Body of pancreas (tissue), 4 donors: ENCODE results near the gene NCAM2. TPM values are rescaled to one million over a fixed set of nuclear protein-coding genes. Genes with fewer than 3 reads are reported as not detected.
"Not testable (repeated sequence)": the region's sequence is repeated elsewhere in the genome, so short reads cannot be mapped to it uniquely, and the experiment has no call there.

Source experiments
- ATAC-seq: fragments of 150-250 bp; one replicate; pipeline ENCODE4 v1.9.1; 2016
- DNase-seq, 4 donors: peaks; one replicate each; pipeline ENCODE4 v3.0.0-alpha.2; 2019
- H3K27ac ChIP-seq, 4 donors: fragments of 200-600 bp; sonication (generic); 1 replicate in 3 of 4; 2 replicates in 1 of 4; pipeline versions ENCODE4 v1.5.1 to v1.6.1; 2016 to 2019; ENCODE audit warnings: mild to moderate bottlenecking in 1 of 4, mixed read lengths in 1 of 4, moderate library complexity in 1 of 4
- H3K27me3 ChIP-seq, 2 donors: fragments of 200-600 bp; sonication (generic); one replicate each; pipeline ENCODE4 v1.6.0; 2016; ENCODE audit warnings: mild to moderate bottlenecking in 1 of 2
- H3K36me3 ChIP-seq, 2 donors: fragments of 200-600 bp; sonication (generic); replicated peaks in 1 of 2; 2 replicates each; pipeline ENCODE4 v1.5.1; 2016; ENCODE audit warnings: low read depth in 2 of 2; ENCODE audit not compliant: insufficient read depth in 1 of 2
- H3K4me1 ChIP-seq: fragments of 200-600 bp; sonication (generic); one replicate; pipeline ENCODE4 v1.6.0; 2016
- H3K4me3 ChIP-seq, 2 donors: fragments of 200-600 bp; sonication (generic); 1 replicate in 1 of 2; 2 replicates in 1 of 2; pipeline ENCODE4 v1.5.1; 2016 to 2019
- H3K9me3 ChIP-seq, 3 donors: fragments of 200-600 bp; sonication (generic); 1 replicate in 2 of 3; 2 replicates in 1 of 3; pipeline ENCODE4 v1.5.1; 2016
- POLR2A ChIP-seq, 3 donors: fragments of 450-650 bp; IDR thresholded peaks; one replicate each; pipeline ENCODE4 v1.6.1; 2016; ENCODE audit warnings: antibody characterized with exemption in 3 of 3, mild to moderate bottlenecking in 2 of 3
- WGBS, 2 donors: methylation state at CpG; one replicate each; pipeline ENCODE4 v1.1.5; 2017; 5-methylcytosine and 5-hydroxymethylcytosine counted together
- intact Hi-C: fragments of 100-400 bp; cut with DNase I; formaldehyde crosslinking; loops from one replicate; pipeline ENCODE4 v1.15.1; 2023
- total RNA-seq, 2 donors: library from RNA; depleted of rRNA; stranded (reverse); fragments of >200 nt; gene quantifications; one replicate each; pipeline ENCODE4 v1.1.0, GENCODE V29; 2016
- TF ChIP-seq, protein P1 (sequence below), 7 experiments: fragments of 450-650 bp in 4 of 7; fragments of 200-600 bp in 3 of 7; sonication (generic) in 3 of 7; IDR thresholded peaks; one replicate each; pipeline ENCODE4 v1.5.1; 2016 to 2019; ENCODE audit warnings: antibody characterized with exemption in 7 of 7

The NCAM2 gene
- total RNA-seq, 2 donors from 2014 or later = under 0.01 to 0.26 TPM

DNA sequence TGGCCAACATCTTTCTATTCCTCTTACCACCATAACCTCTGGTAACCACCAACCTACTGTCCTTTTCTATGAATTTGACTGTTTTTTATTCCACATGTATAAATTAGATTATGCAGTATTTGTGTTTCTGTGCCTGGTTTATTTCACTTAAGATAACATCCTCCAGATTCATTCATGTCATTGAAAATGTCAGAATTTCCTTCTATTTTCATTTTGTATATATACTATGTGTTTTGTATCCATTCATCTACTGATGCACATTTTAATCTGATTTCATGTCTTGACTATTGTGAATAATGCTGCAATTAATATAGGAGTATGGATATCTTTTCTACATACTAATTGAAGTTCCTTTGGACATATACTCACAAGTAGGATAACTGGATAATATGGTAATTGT is 403.2 kb downstream of the NCAM2 start:
- Histone ChIP-seq H3K9me3 (peaks cover 0 to 25% (median 0%) of the 10 kb centered on the region in 3 donors), H3K36me3 (no peaks in the 10 kb centered on the region), H3K27me3 (no peaks in the 10 kb centered on the region), H3K4me3 (no peak overlapping the region), H3K4me1 (no peaks in the 10 kb centered on the region), H3K27ac (no peak overlapping the region)
- TF ChIP-seq, protein P1, sequence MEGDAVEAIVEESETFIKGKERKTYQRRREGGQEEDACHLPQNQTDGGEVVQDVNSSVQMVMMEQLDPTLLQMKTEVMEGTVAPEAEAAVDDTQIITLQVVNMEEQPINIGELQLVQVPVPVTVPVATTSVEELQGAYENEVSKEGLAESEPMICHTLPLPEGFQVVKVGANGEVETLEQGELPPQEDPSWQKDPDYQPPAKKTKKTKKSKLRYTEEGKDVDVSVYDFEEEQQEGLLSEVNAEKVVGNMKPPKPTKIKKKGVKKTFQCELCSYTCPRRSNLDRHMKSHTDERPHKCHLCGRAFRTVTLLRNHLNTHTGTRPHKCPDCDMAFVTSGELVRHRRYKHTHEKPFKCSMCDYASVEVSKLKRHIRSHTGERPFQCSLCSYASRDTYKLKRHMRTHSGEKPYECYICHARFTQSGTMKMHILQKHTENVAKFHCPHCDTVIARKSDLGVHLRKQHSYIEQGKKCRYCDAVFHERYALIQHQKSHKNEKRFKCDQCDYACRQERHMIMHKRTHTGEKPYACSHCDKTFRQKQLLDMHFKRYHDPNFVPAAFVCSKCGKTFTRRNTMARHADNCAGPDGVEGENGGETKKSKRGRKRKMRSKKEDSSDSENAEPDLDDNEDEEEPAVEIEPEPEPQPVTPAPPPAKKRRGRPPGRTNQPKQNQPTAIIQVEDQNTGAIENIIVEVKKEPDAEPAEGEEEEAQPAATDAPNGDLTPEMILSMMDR (IDR thresholded peaks at IDR 0.05) = no peak
- TF ChIP-seq POLR2A (IDR thresholded peaks at IDR 0.05) = no peak
- intact Hi-C loops = no loop called here
- no peak for DNase-seq
- no peak for ATAC-seq

DNA sequence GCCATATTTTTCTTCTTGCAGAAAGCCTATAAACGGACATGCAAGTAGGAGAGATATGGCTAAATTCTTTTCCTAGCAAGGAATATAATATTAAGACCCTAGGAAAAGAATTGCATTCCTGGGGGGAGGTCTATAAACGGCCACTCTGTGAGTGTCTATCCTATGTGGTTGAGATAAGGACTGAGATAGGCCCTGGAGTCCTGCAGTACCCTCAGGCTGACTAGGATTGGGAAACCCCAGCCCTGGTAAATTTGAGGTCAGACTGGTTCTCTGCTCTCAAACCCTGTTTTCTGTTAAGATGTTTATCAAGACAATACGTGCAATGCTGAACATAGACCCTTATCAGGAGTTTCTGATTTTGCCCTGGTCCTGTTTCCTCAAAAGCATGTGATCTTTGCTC is 404.0 kb downstream of the NCAM2 start:
- 44 to 48% methylated on average over 3 of the region's 3 CpGs for WGBS, 2 donors
- DNase-seq, H3K36me3 ChIP-seq, ATAC-seq, H3K4me1 ChIP-seq, H3K4me3 ChIP-seq, intact Hi-C loops, H3K27ac ChIP-seq, H3K27me3 ChIP-seq: not testable (repeated sequence)
- H3K9me3 ChIP-seq = peaks cover 0 to 17% (median 0%) of the 10 kb centered on the region in 3 donors

DNA sequence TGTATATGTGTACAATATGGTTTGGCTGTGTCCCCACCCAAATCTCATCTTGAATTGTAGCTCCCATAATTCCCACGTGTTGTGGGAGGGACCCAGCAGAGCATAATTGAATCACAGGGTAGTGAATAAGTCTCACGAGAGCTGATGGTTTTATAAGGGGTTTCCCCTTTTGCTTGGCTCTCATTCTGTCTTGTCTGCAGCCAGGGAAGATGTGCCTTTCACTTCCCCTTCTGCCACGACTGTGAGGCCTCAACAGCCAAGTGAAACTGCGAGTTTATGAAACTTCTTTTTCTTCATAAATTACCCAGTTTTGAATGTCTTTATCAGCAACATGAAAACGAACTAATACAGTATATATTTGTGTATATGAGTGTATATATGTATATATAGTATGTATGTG is 406.1 kb downstream of the NCAM2 start:
- 32 to 50% methylated on average over 5 of the region's 5 CpGs for WGBS, 2 donors
- H3K27ac ChIP-seq, H3K36me3 ChIP-seq, DNase-seq, H3K4me1 ChIP-seq, intact Hi-C loops, H3K27me3 ChIP-seq, H3K4me3 ChIP-seq, ATAC-seq: not testable (repeated sequence)
- peaks cover 0 to 11% (median 0%) of the 10 kb centered on the region in 3 donors for H3K9me3 ChIP-seq

- intact Hi-C loops = no loop called here
Observed at GRCh38 chr21:21406921-21407320, 408.7 kb downstream of the NCAM2 start.

DNA sequence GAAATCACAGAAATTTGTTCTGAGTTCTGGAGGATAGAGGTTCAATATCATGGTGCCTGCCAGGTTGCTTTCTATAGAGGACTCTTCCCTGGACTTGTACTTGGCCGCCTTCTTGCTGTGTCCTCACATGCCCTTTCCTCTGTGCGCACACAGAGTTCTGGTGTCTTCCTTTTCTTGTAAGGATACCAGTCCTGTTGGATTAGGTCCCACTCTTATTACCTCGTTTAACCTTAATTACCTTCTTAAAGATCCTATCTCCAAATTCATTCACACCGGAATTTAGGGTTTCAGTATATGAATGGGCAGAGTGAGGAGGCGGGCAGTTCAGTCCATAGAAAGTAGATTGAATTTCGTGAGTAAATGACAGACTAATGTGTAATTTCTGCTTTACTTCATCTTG is 413.9 kb downstream of the NCAM2 start:
- H3K27me3 ChIP-seq = no peaks in the 10 kb centered on the region

More at GRCh38 chr21:21406921-21407320, 408.7 kb downstream of the NCAM2 start:
- 64 to 78% methylated on average over 3 of the region's 3 CpGs for WGBS, 2 donors
- Histone ChIP-seq H3K36me3 (no peaks in the 10 kb centered on the region), H3K4me1 (no peaks in the 10 kb centered on the region), H3K27ac (no peak overlapping the region), H3K4me3 (no peak overlapping the region), H3K9me3 (peaks cover 0 to 11% (median 0%) of the 10 kb centered on the region in 3 donors), H3K27me3 (no peaks in the 10 kb centered on the region)
- TF ChIP-seq, protein P1 (IDR thresholded peaks at IDR 0.05) = no peak
- TF ChIP-seq POLR2A (IDR thresholded peaks at IDR 0.05) = no peak
- ATAC-seq = no peak
- no peak for DNase-seq

GRCh38 chr21:21415741-21416140 is 417.5 kb downstream of the NCAM2 start:
- no peaks in the 10 kb centered on the region for H3K9me3 ChIP-seq
- TF ChIP-seq POLR2A (IDR thresholded peaks at IDR 0.05) = no peak
- TF ChIP-seq, protein P1 (IDR thresholded peaks at IDR 0.05) = no peak
- intact Hi-C loops = no loop called here
- no peak overlapping the region for H3K4me3 ChIP-seq
- H3K27ac ChIP-seq = no peak overlapping the region
- H3K4me1 ChIP-seq = no peaks in the 10 kb centered on the region
- no peaks in the 10 kb centered on the region for H3K27me3 ChIP-seq
- ATAC-seq (no peak), DNase-seq (no peak)
- no peaks in the 10 kb centered on the region for H3K36me3 ChIP-seq
- 38 to 64% methylated on average over 1 of the region's 1 CpG for WGBS, 2 donors

More for the DNA sequence above, 413.9 kb downstream of the NCAM2 start:
- 61 to 72% methylated on average over 6 of the region's 6 CpGs for WGBS, 2 donors
- Histone ChIP-seq H3K36me3 (no peaks in the 10 kb centered on the region), H3K4me1 (no peaks in the 10 kb centered on the region), H3K4me3 (no peak overlapping the region), H3K9me3 (no peaks in the 10 kb centered on the region), H3K27ac (no peak overlapping the region)
- DNase-seq (no peak), ATAC-seq (no peak)
- intact Hi-C loops = no loop called here
- TF ChIP-seq, protein P1 (IDR thresholded peaks at IDR 0.05) = no peak
- TF ChIP-seq POLR2A (IDR thresholded peaks at IDR 0.05) = no peak
